GM21786 (cell line): Measurements from ENCODE around the gene TOMM40.
"Not testable (repeated sequence)": the region's sequence is repeated elsewhere in the genome, so short reads cannot be mapped to it uniquely, and the experiment has no call there.

Experiments used
- ATAC-seq: cut with Tn5 transposase; IDR thresholded peaks from one replicate; pipeline ENCODE4 v1.9.1; 2021; ENCODE audit not compliant: unreplicated experiment

TOMM40 gene

GRCh38 chr19:44871809-44872208, 19.2 kb upstream of the TOMM40 start:
- no peak for ATAC-seq

- ATAC-seq: no peak
Observed at GRCh38 chr19:44872661-44873060, 18.4 kb upstream of the TOMM40 start.

GRCh38 chr19:44874317-44874716, 16.7 kb upstream of the TOMM40 start:
- no peak for ATAC-seq

- ATAC-seq: no peak
Observed at GRCh38 chr19:44875666-44876451, 15.2 kb upstream of the TOMM40 start.

GRCh38 chr19:44876930-44877535, 14.0 kb upstream of the TOMM40 start:
- ATAC-seq: no peak

- no peak for ATAC-seq
Observed at GRCh38 chr19:44878120-44878865, 12.8 kb upstream of the TOMM40 start.

- ATAC-seq: no peak
Observed at GRCh38 chr19:44879309-44880065, 11.6 kb upstream of the TOMM40 start.

GRCh38 chr19:44882063-44882462, 9.0 kb upstream of the TOMM40 start:
- no peak for ATAC-seq

GRCh38 chr19:44882619-44883397, 8.2 kb upstream of the TOMM40 start:
- not testable (repeated sequence) for ATAC-seq

- no peak for ATAC-seq
Observed at GRCh38 chr19:44883922-44884321, 7.1 kb upstream of the TOMM40 start.

- no peak for ATAC-seq
Observed at GRCh38 chr19:44884566-44884965, 6.5 kb upstream of the TOMM40 start.

- ATAC-seq: no peak
Observed at GRCh38 chr19:44886141-44886540, 4.9 kb upstream of the TOMM40 start.

GRCh38 chr19:44887648-44888047, 3.4 kb upstream of the TOMM40 start:
- no peak for ATAC-seq

GRCh38 chr19:44888335-44888734, 2.7 kb upstream of the TOMM40 start:
- not testable (repeated sequence) for ATAC-seq

- no peak for ATAC-seq
Observed at GRCh38 chr19:44889830-44890365, 1.2 kb upstream of the TOMM40 start.

- peak; percentile 79 for ATAC-seq
Observed at GRCh38 chr19:44890366-44891015, 563 bp upstream of the TOMM40 start.

- ATAC-seq: no peak
Observed at GRCh38 chr19:44892932-44893331, 1.9 kb downstream of the TOMM40 start.

- ATAC-seq: no peak
Observed at GRCh38 chr19:44893332-44894051, 2.4 kb downstream of the TOMM40 start.

- ATAC-seq: no peak
Observed at GRCh38 chr19:44894052-44894400, 3.0 kb downstream of the TOMM40 start.
